Measurements from ENCODE around the gene EYS.
A peak's percentile ranks its signal among the peaks of the same experiment; 100 is the strongest.
"Not testable (repeated sequence)": the region's sequence is repeated elsewhere in the genome, so short reads cannot be mapped to it uniquely, and the experiment has no call there.

Gene EYS

GRCh38 chr6:65642776-65643175 lies 64.2 kb downstream of the EYS start:
- peaks cover 15% of the 10 kb centered on the region for H3K9me3 Mint-ChIP-seq
- TF ChIP-seq, protein P1, sequence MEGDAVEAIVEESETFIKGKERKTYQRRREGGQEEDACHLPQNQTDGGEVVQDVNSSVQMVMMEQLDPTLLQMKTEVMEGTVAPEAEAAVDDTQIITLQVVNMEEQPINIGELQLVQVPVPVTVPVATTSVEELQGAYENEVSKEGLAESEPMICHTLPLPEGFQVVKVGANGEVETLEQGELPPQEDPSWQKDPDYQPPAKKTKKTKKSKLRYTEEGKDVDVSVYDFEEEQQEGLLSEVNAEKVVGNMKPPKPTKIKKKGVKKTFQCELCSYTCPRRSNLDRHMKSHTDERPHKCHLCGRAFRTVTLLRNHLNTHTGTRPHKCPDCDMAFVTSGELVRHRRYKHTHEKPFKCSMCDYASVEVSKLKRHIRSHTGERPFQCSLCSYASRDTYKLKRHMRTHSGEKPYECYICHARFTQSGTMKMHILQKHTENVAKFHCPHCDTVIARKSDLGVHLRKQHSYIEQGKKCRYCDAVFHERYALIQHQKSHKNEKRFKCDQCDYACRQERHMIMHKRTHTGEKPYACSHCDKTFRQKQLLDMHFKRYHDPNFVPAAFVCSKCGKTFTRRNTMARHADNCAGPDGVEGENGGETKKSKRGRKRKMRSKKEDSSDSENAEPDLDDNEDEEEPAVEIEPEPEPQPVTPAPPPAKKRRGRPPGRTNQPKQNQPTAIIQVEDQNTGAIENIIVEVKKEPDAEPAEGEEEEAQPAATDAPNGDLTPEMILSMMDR (IDR thresholded peaks at IDR 0.05), result no peak
- no peak overlapping the region for H3K27ac Mint-ChIP-seq
- no peaks in the 10 kb centered on the region for H3K36me3 Mint-ChIP-seq (ENCODE audit: low read depth)
- peaks cover 4% of the 10 kb centered on the region for H3K27me3 Mint-ChIP-seq (ENCODE audit: low read depth, poor library complexity)
- no peak overlapping the region for H3K4me3 Mint-ChIP-seq
- no peaks in the 10 kb centered on the region for H3K4me1 Mint-ChIP-seq
- no peak for DNase-seq

GRCh38 chr6:65638047-65638831 lies 68.8 kb downstream of the EYS start:
- Mint-ChIP-seq H3K36me3 (ENCODE audit: low read depth) (no peaks in the 10 kb centered on the region), H3K9me3 (no peaks in the 10 kb centered on the region), H3K4me1 (no peaks in the 10 kb centered on the region), H3K27me3 (ENCODE audit: low read depth, poor library complexity) (no peaks in the 10 kb centered on the region), H3K27ac (no peak overlapping the region), H3K4me3 (no peak overlapping the region)
- TF ChIP-seq, protein P1 (IDR thresholded peaks at IDR 0.05), result peak; percentile 62
- DNase-seq, result peak; percentile 45

- Mint-ChIP-seq H3K27me3 (ENCODE audit: low read depth, poor library complexity) (no peaks in the 10 kb centered on the region), H3K9me3 (no peaks in the 10 kb centered on the region), H3K36me3 (ENCODE audit: low read depth) (no peaks in the 10 kb centered on the region), H3K27ac (no peak overlapping the region), H3K4me1 (no peaks in the 10 kb centered on the region), H3K4me3 (no peak overlapping the region)
- DNase-seq, result no peak
- TF ChIP-seq, protein P1 (IDR thresholded peaks at IDR 0.05), result no peak
Observed at GRCh38 chr6:65637289-65638046, 69.6 kb downstream of the EYS start.

DNA sequence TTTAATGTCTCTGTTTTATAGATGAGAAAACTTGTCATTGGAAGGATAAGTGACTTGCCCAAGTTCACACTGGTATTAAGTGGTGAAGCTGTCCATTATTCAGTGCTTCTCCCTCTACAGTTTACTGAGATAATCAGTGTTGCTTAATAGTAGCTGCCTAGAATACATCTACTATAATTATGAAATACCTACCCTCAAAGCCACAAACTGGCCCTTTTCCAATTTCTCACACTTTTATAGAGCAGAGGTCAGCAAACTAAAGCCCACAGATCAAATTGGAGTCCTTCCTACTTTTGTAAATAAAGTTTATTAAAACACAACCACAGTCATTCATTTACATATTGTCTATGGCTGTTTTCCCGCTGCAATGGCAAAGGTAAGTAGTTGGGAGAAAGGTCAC lies 73.5 kb downstream of the EYS start:
- Mint-ChIP-seq H3K4me3 (no peak overlapping the region), H3K4me1 (no peaks in the 10 kb centered on the region), H3K9me3 (peaks cover 6% of the 10 kb centered on the region), H3K36me3 (ENCODE audit: low read depth) (no peaks in the 10 kb centered on the region), H3K27me3 (ENCODE audit: low read depth, poor library complexity) (no peaks in the 10 kb centered on the region), H3K27ac (no peak overlapping the region)
- TF ChIP-seq, protein P1 (IDR thresholded peaks at IDR 0.05), result no peak
- DNase-seq, result no peak

DNA sequence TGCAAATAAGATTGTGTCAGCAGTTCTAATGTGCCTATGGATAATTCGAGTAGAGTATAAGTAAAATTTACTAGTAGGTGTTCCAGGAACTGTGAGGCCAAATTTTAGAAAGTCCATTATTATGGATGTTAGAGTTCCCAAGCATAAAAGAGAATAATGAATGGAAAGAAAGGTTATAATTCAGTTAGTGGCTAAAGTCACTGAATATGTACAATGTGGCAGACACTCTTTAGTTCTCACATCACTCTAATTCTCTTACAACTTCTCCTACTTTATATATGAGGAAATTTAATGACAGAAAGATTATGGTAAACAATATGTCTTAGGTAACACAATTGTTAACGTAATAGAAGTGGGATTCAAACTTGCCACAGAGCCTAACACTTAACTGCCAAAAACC lies 75.3 kb downstream of the EYS start:
- Mint-ChIP-seq H3K27ac (no peak overlapping the region), H3K9me3 (peaks cover 12% of the 10 kb centered on the region), H3K4me1 (no peaks in the 10 kb centered on the region), H3K36me3 (ENCODE audit: low read depth) (no peaks in the 10 kb centered on the region), H3K27me3 (ENCODE audit: low read depth, poor library complexity) (no peaks in the 10 kb centered on the region), H3K4me3 (no peak overlapping the region)
- TF ChIP-seq, protein P1 (IDR thresholded peaks at IDR 0.05), result no peak
- no peak for DNase-seq

DNA sequence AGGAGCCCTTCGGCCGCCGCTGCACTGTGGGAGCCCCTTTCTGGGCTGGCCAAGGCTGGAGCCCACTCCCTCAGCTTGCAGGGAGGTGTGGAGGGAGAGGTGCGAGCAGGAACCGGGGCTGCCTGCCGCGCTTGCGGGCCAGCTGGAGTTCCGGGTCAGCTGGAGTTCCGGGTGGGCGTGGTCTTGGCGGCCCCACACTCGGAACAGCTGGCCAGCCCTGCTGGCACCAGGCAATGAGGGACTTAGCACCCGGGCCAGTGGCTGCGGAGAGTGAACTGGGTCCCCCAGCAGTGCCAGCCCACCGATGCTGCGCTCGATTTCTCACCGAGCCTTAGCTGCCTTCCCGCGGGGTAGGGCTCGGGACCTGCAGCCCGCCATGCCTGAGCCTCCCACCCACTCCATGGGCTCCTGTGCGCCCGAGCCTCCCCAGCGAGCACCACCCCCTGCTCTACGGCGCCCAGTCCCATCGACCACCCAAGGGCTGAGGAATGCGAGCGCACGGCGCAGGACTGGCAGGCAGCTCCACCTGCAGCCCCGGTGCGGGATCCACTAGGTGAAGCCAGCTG lies 79.5 kb downstream of the EYS start:
- not testable (repeated sequence) for H3K4me3 Mint-ChIP-seq; DNase-seq; H3K4me1 Mint-ChIP-seq; H3K27ac Mint-ChIP-seq; H3K27me3 Mint-ChIP-seq (ENCODE audit: low read depth, poor library complexity); H3K36me3 Mint-ChIP-seq (ENCODE audit: low read depth)
- H3K9me3 Mint-ChIP-seq, result peaks cover 12% of the 10 kb centered on the region
